Fibroblast of lung (primary cell): ENCODE measurements around the gene ANKRD10.

Experiments used
- EZH2 ChIP-seq: IDR thresholded peaks from 2 replicates; pipeline ENCODE4 v1.5.1; 2012; ENCODE audit warnings: low read length, control low read depth, mild to moderate bottlenecking; ENCODE audit errors: missing control alignments
- TF ChIP-seq, protein P1 (sequence below), 2 donors: IDR thresholded peaks in 1 of 2; conservative IDR thresholded peaks in 1 of 2; 1 replicate in 1 of 2; 2 replicates in 1 of 2; pipeline ENCODE4 v1.5.1; 2011 to 2012; ENCODE audit warnings: low read length in 2 of 2, control low read depth in 1 of 2, inconsistent platforms in 1 of 2, low read depth in 1 of 2, mild to moderate bottlenecking in 1 of 2

DNA sequence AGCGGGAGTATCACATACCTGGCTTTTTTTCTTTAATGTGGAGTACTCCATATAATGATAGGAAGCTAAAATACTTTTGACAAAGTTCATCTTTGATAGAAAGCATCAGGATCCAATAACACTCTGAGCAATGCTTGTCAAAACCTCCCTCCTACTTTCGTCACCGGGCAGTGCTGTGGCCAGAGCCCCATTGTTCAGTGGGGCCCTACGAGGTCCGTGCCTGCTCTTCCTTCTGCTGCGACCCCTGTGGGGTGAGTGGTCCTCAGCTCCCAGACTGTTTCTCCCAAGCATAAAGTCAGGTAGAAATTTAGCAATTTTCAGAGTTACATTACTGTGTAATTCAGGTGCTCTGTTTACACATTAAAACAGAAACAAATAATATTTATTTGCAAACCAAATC, 51.2 kb downstream of the ANKRD10 start:
- TF ChIP-seq, protein P1, sequence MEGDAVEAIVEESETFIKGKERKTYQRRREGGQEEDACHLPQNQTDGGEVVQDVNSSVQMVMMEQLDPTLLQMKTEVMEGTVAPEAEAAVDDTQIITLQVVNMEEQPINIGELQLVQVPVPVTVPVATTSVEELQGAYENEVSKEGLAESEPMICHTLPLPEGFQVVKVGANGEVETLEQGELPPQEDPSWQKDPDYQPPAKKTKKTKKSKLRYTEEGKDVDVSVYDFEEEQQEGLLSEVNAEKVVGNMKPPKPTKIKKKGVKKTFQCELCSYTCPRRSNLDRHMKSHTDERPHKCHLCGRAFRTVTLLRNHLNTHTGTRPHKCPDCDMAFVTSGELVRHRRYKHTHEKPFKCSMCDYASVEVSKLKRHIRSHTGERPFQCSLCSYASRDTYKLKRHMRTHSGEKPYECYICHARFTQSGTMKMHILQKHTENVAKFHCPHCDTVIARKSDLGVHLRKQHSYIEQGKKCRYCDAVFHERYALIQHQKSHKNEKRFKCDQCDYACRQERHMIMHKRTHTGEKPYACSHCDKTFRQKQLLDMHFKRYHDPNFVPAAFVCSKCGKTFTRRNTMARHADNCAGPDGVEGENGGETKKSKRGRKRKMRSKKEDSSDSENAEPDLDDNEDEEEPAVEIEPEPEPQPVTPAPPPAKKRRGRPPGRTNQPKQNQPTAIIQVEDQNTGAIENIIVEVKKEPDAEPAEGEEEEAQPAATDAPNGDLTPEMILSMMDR (conservative IDR thresholded peaks at IDR 0.05 in 1 of 2, IDR thresholded peaks at IDR 0.05 in 1 of 2; ENCODE audit: low read depth in 1 of 2, low read length in 2 of 2), result no peak
- TF ChIP-seq EZH2, result no peak
